Measurements from ENCODE around the gene RNF182.

DNA sequence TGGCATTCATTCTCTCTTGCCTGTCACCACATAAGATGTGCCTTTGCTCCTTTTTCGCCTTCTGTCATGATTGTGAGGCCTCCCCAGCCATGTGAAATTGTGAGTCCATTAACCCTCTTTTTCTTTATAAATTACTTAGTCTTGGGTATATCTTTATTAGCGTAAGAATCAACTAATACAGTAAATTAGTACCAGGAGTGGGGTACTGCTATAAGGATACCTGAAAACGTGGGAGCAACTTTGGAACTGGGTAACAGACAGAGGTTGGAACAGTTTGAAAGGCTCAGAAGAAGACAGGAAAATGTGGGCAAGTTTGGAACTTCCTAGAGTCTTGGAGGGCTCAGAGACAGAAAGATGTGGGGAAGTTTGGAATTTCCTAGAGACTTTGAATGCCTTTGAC, 46.6 kb downstream of the RNF182 start:
- TF ChIP-seq, protein P1, sequence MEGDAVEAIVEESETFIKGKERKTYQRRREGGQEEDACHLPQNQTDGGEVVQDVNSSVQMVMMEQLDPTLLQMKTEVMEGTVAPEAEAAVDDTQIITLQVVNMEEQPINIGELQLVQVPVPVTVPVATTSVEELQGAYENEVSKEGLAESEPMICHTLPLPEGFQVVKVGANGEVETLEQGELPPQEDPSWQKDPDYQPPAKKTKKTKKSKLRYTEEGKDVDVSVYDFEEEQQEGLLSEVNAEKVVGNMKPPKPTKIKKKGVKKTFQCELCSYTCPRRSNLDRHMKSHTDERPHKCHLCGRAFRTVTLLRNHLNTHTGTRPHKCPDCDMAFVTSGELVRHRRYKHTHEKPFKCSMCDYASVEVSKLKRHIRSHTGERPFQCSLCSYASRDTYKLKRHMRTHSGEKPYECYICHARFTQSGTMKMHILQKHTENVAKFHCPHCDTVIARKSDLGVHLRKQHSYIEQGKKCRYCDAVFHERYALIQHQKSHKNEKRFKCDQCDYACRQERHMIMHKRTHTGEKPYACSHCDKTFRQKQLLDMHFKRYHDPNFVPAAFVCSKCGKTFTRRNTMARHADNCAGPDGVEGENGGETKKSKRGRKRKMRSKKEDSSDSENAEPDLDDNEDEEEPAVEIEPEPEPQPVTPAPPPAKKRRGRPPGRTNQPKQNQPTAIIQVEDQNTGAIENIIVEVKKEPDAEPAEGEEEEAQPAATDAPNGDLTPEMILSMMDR (IDR thresholded peaks at IDR 0.05): no peak
- TF ChIP-seq GABPA (IDR thresholded peaks at IDR 0.05; ENCODE audit: low read depth): no peak
